Panc1 (cell line): Measurements from ENCODE around the gene ADAMTSL3. TPM values are rescaled to one million over a fixed set of nuclear protein-coding genes. Genes with fewer than 3 reads are reported as not detected.

Source experiments
- ATAC-seq: fragments of 200-7000 bp; cut with Tn5 transposase; 2 replicates; pipeline ENCODE4 v1.9.1; 2020; ENCODE audit warnings: mild to moderate bottlenecking, moderate library complexity
- BruUV-seq: library from RNA; stranded (reverse); fragments of 400-500 nt; replicated peaks from 2 replicates; lab custom pipeline; 2021; lab: Mats Ljungman, UMichigan
- CTCF ChIA-PET: fragments of 300-600 bp; sonication (Branson Sonifier 250); formaldehyde crosslinking; loops from one replicate; lab custom pipeline; 2022; ENCODE audit warnings: antibody characterized with exemption; lab: Charles Lee
- POLR2A ChIA-PET: fragments of 300-600 bp; sonication (Branson Sonifier 250); formaldehyde crosslinking; loops from one replicate; lab custom pipeline; 2022; ENCODE audit warnings: antibody characterized with exemption; lab: Charles Lee
- DNase-seq: peaks from one replicate; pipeline ENCODE4 v3.0.0-alpha.2; 2010; ENCODE audit warnings: low read depth, low spot score
- H3K27ac ChIP-seq: 2 replicates; pipeline ENCODE4 v1.5.1; 2011; ENCODE audit warnings: mild to moderate bottlenecking, low read length, inconsistent platforms
- H3K27me3 ChIP-seq: fragments of 200-500 bp; sonication (Bioruptor generic); 2 replicates; pipeline ENCODE4 v1.6.0; 2014; ENCODE audit warnings: low read length, inconsistent platforms; ENCODE audit not compliant: control insufficient read depth, insufficient read depth
- H3K36me3 ChIP-seq: fragments of 200-500 bp; sonication (Bioruptor generic); 2 replicates; pipeline ENCODE4 v1.5.1; 2014; ENCODE audit warnings: inconsistent platforms, mild to moderate bottlenecking, low read length, moderate library complexity; ENCODE audit not compliant: control insufficient read depth, insufficient read depth
- H3K4me1 ChIP-seq: 2 replicates; pipeline ENCODE4 v1.5.1; 2011; ENCODE audit warnings: inconsistent platforms, mild to moderate bottlenecking, low read length, moderate library complexity; ENCODE audit not compliant: control insufficient read depth, insufficient read depth
- H3K4me3 ChIP-seq, 2 experiments: 2 replicates each; pipeline ENCODE4 v1.5.1; 2011 to 2012; ENCODE audit warnings: low read depth in 2 of 2, low read length in 2 of 2, mild to moderate bottlenecking in 2 of 2, inconsistent platforms in 1 of 2, moderate library complexity in 1 of 2
- H3K9me3 ChIP-seq: fragments of 200-500 bp; sonication (Bioruptor generic); 2 replicates; pipeline ENCODE4 v1.5.1; 2014; ENCODE audit warnings: low read depth, mild to moderate bottlenecking, inconsistent platforms, low read length, moderate library complexity; ENCODE audit not compliant: control insufficient read depth, insufficient read depth
- CTCF ChIP-seq: fragments of 450-650 bp; IDR thresholded peaks from 2 replicates; pipeline ENCODE4 v1.5.1; 2017; ENCODE audit warnings: mild to moderate bottlenecking
- POLR2AphosphoS5 ChIP-seq: IDR thresholded peaks from 2 replicates; pipeline ENCODE4 v1.6.1; 2012; ENCODE audit warnings: mild to moderate bottlenecking, low read depth, low read length, moderate library complexity
- REST ChIP-seq, 2 experiments: IDR thresholded peaks; 2 replicates each; pipeline ENCODE4 v1.6.1; 2011 to 2012; ENCODE audit warnings: low read depth in 2 of 2, control low read depth in 1 of 2, low read length in 1 of 2, mild to moderate bottlenecking in 1 of 2, moderate library complexity in 1 of 2; ENCODE audit not compliant: insufficient read depth in 1 of 2
- SIN3A ChIP-seq: IDR thresholded peaks from 2 replicates; pipeline ENCODE4 v1.6.1; 2012; ENCODE audit warnings: low read depth, mild to moderate bottlenecking, low read length, moderate library complexity, borderline replicate concordance; ENCODE audit not compliant: insufficient read depth
- TCF7L2 ChIP-seq: IDR thresholded peaks from 2 replicates; pipeline ENCODE4 v1.6.1; 2011; ENCODE audit warnings: mild to moderate bottlenecking, low read depth, low read length, inconsistent platforms
- in situ Hi-C: cut with HindIII; loops from 2 replicates; pipeline ENCODE4 v1.10.0; 2016; ENCODE audit warnings: low sequenced_read_pairs, low pct_unique_long_range_greater_than_20kb
- intact Hi-C: fragments of 100-400 bp; cut with micrococcal nuclease; formaldehyde crosslinking; loops from one replicate; pipeline ENCODE4 v1.10.0; 2022; ENCODE audit not compliant: unreplicated experiment
- total RNA-seq: library from RNA; stranded (reverse); gene quantifications from one replicate; pipeline ENCODE4 v1.2.1, GENCODE V29; 2021; ENCODE audit not compliant: unreplicated experiment

ADAMTSL3 gene
- total RNA-seq, 1 experiment from 2014 or later: not detected

GRCh38 chr15:83721981-83722380 lies 68.1 kb downstream of the ADAMTSL3 start:
- Histone ChIP-seq H3K4me1 (no peaks in the 10 kb centered on the region), H3K9me3 (no peaks in the 10 kb centered on the region), H3K4me3 (no peak overlapping the region), H3K27ac (no peak overlapping the region), H3K27me3 (no peaks in the 10 kb centered on the region), H3K36me3 (no peaks in the 10 kb centered on the region)
- ChIA-PET CTCF (no interaction called here), POLR2A (no interaction called here)
- no peak for DNase-seq
- ATAC-seq: no peak
- in situ Hi-C loops: no loop called here
- intact Hi-C loops: no loop called here
- BruUV-seq: no TSS peak
- no peak for TF ChIP-seq POLR2AphosphoS5
- no peak for TF ChIP-seq SIN3A
- TF ChIP-seq CTCF: no peak
- TF ChIP-seq TCF7L2: no peak
- TF ChIP-seq REST (IDR thresholded peaks at IDR 0.05; ENCODE audit: insufficient read depth in 1 of 2, low read depth in 2 of 2, low read length in 1 of 2): no peak

- ATAC-seq: no peak
- CTCF ChIA-PET: no interaction called here
- no TSS peak for BruUV-seq
- DNase-seq: no peak
- Histone ChIP-seq H3K36me3 (no peaks in the 10 kb centered on the region), H3K9me3 (no peaks in the 10 kb centered on the region), H3K27ac (no peak overlapping the region), H3K4me3 (no peak overlapping the region), H3K27me3 (no peaks in the 10 kb centered on the region), H3K4me1 (no peaks in the 10 kb centered on the region)
- no peak for TF ChIP-seq TCF7L2
- no peak for TF ChIP-seq REST (IDR thresholded peaks at IDR 0.05; ENCODE audit: insufficient read depth in 1 of 2, low read depth in 2 of 2, low read length in 1 of 2)
- no peak for TF ChIP-seq CTCF
- TF ChIP-seq POLR2AphosphoS5: no peak
- TF ChIP-seq SIN3A: no peak
- POLR2A ChIA-PET: no interaction called here
- intact Hi-C loops: no loop called here
- in situ Hi-C loops: no loop called here
Measured at GRCh38 chr15:83723216-83723615, 69.3 kb downstream of the ADAMTSL3 start.
